ENCODE results near the gene SRSF2.
"Not testable (repeated sequence)": the region's sequence is repeated elsewhere in the genome, so short reads cannot be mapped to it uniquely, and the experiment has no call there.

SRSF2 gene

DNA sequence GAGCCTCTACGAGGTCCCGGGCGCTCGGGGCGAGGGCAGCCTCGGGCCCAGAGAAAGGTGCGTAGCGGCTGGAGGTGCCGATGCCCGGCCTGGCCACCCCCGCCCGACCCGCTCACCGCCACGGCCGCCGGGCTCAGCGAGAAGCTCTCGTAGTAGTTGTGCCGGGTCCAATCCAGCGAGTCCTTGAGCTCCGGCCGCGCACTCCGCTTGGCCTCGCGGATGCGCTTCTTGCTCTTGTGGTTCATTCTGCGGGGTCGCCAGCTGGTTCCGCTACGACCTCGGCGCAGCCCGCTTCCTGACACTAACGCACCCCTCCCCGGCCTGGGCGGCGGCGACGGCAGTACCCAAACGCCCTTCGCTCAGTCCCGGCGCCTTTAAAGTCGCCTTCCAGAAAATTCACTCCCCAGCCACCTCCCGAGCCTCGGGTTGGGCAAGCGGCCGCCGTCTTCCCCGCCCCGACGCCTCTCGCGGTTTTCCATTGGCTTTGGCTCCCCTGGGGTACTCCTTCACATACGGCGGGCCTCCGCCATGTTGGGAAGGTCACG, 10.8 kb downstream of the SRSF2 start, which contains the start of gene JMJD6:
Gene JMJD6, minus strand, starts transcription at position 376 of the 545 bp plus-strand sequence. Its CDS starts 131 bp downstream, at position 245.
- TF ChIP-seq, protein P1, sequence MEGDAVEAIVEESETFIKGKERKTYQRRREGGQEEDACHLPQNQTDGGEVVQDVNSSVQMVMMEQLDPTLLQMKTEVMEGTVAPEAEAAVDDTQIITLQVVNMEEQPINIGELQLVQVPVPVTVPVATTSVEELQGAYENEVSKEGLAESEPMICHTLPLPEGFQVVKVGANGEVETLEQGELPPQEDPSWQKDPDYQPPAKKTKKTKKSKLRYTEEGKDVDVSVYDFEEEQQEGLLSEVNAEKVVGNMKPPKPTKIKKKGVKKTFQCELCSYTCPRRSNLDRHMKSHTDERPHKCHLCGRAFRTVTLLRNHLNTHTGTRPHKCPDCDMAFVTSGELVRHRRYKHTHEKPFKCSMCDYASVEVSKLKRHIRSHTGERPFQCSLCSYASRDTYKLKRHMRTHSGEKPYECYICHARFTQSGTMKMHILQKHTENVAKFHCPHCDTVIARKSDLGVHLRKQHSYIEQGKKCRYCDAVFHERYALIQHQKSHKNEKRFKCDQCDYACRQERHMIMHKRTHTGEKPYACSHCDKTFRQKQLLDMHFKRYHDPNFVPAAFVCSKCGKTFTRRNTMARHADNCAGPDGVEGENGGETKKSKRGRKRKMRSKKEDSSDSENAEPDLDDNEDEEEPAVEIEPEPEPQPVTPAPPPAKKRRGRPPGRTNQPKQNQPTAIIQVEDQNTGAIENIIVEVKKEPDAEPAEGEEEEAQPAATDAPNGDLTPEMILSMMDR (IDR thresholded peaks at IDR 0.05; ENCODE audit: low read depth, low read length), result no peak
- DNase-seq (ENCODE audit: low read depth, low spot score), result peak; percentile 98
- peak within 1 kb of the TSS; percentile 84 for H3K4me3 ChIP-seq (ENCODE audit: low read depth, low read length)
- in situ Hi-C loops (cut with HindIII; ENCODE audit: low sequenced_read_pairs), result no loop called here

DNA sequence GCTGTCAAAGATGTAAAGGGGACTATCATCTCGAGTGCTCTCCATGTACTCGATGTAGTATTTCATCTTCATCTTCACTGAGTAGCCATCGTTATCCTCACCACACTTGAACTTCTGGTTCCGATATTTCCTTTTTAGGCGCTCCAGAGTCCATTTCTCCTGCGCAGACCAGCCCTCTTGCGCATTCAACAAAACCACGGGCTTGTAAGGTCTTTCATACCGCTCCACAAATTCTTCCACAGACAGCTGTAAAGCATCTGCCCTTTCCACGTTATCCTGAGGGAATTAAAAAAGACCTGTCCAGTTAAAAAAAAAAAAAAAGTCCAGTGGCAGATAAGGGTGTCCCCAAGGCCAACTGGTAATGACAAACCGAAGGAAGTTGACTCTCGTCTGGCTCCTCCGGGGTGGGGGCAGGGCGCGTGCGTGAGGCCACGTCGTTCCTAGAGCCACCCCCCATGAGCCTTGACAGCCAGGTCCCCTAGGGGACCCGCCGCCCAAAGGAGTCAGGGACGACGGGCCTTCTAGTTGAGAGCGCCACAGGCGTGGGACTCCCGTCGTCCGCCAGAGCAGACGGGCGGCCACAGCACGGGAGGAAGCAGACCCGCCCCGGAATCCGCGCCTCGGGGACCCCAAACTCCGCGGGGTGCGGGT, 11.4 kb downstream of the SRSF2 start:
- DNase-seq (ENCODE audit: low read depth, low spot score), result no peak
- TF ChIP-seq, protein P1 (IDR thresholded peaks at IDR 0.05; ENCODE audit: low read depth, low read length), result no peak
- in situ Hi-C loops (cut with HindIII; ENCODE audit: low sequenced_read_pairs), result no loop called here
- peak overlapping the region; percentile 84 for H3K4me3 ChIP-seq (ENCODE audit: low read depth, low read length)

DNA sequence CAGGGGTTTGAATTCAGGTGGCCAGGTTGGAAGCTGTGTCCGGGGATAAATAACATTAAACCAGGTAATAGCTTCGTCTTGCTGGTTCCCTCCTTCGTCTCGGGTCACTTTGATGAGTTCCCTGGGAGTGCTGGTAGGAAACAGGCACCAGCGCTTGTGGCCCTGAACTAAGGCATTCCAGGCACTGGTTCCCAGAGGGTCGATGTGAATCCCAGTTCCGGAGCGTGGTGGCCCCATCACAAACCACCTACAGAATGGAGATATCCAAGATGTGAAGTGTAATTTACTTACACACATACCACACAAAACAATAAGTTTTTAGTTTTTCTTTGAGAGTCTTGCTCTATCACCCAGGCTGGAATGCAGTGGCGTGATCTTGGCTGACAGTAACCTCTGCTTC, 13.3 kb downstream of the SRSF2 start:
- in situ Hi-C loops (cut with HindIII; ENCODE audit: low sequenced_read_pairs), result no loop called here
- TF ChIP-seq, protein P1 (IDR thresholded peaks at IDR 0.05; ENCODE audit: low read depth, low read length), result no peak
- DNase-seq (ENCODE audit: low read depth, low spot score), result no peak
- H3K4me3 ChIP-seq (ENCODE audit: low read depth, low read length), result no peak overlapping the region

DNA sequence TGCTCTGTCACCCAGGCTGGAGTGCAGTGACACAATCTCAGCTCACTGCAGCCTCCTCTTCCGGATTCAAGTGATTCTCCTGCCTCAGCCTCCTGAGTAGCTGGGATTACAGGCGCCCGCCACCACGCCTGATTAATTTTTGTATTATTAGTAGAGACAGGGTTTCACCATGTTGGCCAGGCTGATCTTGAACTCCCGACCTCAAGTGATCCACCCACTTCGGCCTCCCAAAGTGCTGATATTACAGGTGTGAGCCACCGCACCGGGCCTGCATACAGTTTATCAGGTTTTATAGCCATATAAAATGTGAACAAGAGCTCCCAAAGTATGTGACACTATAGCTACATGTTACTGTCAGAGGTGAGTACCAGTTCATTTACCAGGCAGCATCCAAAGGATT, 14.2 kb downstream of the SRSF2 start:
- DNase-seq (ENCODE audit: low read depth, low spot score); in situ Hi-C loops (cut with HindIII; ENCODE audit: low sequenced_read_pairs); H3K4me3 ChIP-seq (ENCODE audit: low read depth, low read length): not testable (repeated sequence)

DNA sequence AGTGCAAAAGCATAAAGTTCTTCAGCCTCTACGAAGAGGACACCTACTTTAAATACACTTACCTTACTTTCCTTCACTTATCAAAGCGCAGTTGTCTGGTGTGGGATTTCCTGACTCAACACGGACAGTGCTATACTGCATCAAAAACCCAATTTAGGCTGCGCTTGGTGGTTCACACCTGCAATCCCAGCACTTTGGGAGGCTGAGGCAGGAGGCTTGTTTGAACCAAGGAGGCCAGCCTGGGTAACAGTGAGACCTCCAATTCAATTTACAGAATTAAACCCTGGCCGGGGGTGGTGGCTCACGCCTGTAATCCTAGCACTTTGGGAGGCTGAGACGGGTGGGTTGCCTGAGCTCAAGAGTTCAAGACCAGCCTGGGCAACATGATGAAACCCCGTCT, 14.9 kb downstream of the SRSF2 start:
- in situ Hi-C loops (cut with HindIII; ENCODE audit: low sequenced_read_pairs), result no loop called here
- TF ChIP-seq, protein P1 (IDR thresholded peaks at IDR 0.05; ENCODE audit: low read depth, low read length), result no peak

DNA sequence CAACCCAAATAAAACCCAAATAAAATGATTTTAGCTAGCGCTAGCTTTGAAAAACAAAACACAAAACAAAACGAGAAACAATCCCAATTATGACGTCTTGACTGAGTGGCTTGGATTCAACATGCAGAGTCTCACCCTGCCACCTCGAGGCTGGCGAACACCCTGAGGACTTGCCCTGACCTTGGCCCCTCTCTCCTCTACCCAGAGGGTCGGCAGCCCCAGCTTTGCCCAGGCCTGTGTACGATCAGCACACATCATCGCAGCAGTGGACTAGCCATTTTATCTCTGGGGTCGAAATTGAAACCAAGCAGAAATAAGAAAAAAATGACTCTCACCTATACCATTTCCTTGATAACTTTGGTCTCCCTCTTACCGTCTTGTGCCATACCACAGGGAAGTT, 15.7 kb downstream of the SRSF2 start:
- H3K4me3 ChIP-seq (ENCODE audit: low read depth, low read length), result no peak overlapping the region

More for the DNA sequence above, 14.9 kb downstream of the SRSF2 start:
- H3K4me3 ChIP-seq (ENCODE audit: low read depth, low read length), result no peak overlapping the region
- DNase-seq (ENCODE audit: low read depth, low spot score), result no peak

DNA sequence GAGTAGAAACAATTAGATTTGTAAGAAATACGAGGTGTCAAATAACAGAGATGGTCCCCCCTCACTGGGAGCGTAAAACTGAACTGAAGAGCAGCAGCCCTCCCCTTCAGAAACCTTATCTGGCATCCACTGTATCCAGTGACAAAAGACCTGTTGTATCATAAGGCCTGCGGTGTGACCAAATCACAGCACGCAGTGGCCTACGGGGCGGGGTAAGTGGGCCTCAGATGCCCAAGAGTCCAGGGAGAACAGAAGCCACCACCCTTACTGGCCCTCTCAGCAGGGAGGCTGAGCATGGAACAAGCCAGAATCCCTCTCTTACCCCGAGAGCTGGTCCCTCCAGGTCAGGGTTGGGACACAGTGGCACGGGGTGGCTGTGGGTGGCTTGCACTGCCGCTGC, 16.2 kb downstream of the SRSF2 start:
- TF ChIP-seq, protein P1 (IDR thresholded peaks at IDR 0.05; ENCODE audit: low read depth, low read length), result no peak
- H3K4me3 ChIP-seq (ENCODE audit: low read depth, low read length), result no peak overlapping the region
- in situ Hi-C loops (cut with HindIII; ENCODE audit: low sequenced_read_pairs), result no loop called here
- DNase-seq (ENCODE audit: low read depth, low spot score), result no peak

More for the DNA sequence above, 15.7 kb downstream of the SRSF2 start:
- TF ChIP-seq, protein P1 (IDR thresholded peaks at IDR 0.05; ENCODE audit: low read depth, low read length), result no peak
- no peak for DNase-seq (ENCODE audit: low read depth, low spot score)
- in situ Hi-C loops (cut with HindIII; ENCODE audit: low sequenced_read_pairs), result no loop called here
